Activated naive CD8-positive, alpha-beta T cell treated with anti-CD3 and anti-CD28 coated beads, Interleukin-2, amount 50 U/mL, for 24 hours (primary cell): Measurements from ENCODE around the gene BRICD5.
A peak's percentile ranks its signal among the peaks of the same experiment; 100 is the strongest.

Source experiments
- ATAC-seq: fragments of 150-1000 bp; cut with Tn5 transposase; one replicate; pipeline ENCODE4 v1.10.0; 2021
- DNase-seq: peaks from one replicate; pipeline ENCODE4 v3.0.0; 2021
- H3K27ac Mint-ChIP-seq: one replicate; pipeline ENCODE4 v1.8.0; 2021; ENCODE audit warnings: mild to moderate bottlenecking, mixed read lengths
- H3K27me3 Mint-ChIP-seq: one replicate; pipeline ENCODE4 v1.8.0; 2021; ENCODE audit warnings: mixed read lengths
- H3K36me3 Mint-ChIP-seq: one replicate; pipeline ENCODE4 v1.8.0; 2021; ENCODE audit warnings: low read depth, mixed read lengths
- H3K4me1 Mint-ChIP-seq: one replicate; pipeline ENCODE4 v1.8.0; 2021; ENCODE audit warnings: mixed read lengths
- H3K4me3 Mint-ChIP-seq: one replicate; pipeline ENCODE4 v1.8.0; 2021; ENCODE audit warnings: mild to moderate bottlenecking, moderate library complexity, mixed read lengths
- H3K9me3 Mint-ChIP-seq: one replicate; pipeline ENCODE4 v1.8.0; 2021; ENCODE audit warnings: mixed read lengths

The BRICD5 gene

DNA sequence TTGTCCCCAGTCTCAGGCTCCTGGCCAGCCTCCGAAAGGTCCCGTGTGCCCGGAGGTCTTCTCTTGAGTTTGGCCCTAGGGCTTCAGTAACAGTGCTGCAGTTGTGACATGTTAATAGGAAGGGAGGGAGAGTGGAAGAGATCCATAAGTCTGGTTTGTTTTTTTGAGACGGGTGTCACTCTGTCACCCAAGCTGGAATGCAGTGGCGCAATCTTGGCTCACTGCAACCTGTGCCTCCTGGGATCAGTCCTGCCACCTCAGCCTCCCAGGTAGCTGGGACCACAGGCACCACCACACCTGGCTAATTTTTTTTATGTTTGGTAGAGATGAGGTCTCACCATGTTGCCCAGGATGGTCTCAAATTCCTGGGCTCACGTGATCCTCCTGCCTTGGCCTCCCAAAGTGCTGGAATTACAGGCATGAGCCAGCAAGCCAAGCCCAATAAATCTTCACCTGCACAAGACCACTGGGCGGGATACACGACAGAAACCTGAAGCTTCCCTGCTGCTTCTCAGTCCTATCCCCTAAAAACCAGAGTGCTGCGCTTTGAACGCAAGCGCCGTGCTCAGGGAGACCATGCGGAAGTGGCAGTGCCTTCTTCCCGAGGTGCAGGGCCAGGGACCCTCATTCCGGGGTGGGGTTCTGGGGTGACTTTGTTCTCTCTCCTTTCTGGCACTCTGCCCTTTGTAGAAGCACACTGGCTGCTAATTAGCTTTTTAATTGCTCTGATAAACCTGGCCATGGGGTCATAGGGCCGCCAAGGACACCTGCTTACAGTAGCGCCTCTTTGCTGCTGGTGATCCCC, 44.2 kb downstream of the BRICD5 start:
- Mint-ChIP-seq H3K4me3 (no peak overlapping the region), H3K36me3 (peaks cover 9% of the 10 kb centered on the region), H3K27me3 (no peaks in the 10 kb centered on the region), H3K4me1 (peaks cover 3% of the 10 kb centered on the region), H3K27ac (no peak overlapping the region), H3K9me3 (no peaks in the 10 kb centered on the region)
- DNase-seq (no peak), ATAC-seq (no peak)

- no peak overlapping the region for H3K27ac Mint-ChIP-seq
- peaks cover 9% of the 10 kb centered on the region for H3K36me3 Mint-ChIP-seq
- ATAC-seq, result no peak
These were observed 44.8 kb downstream of the BRICD5 start for GRCh38 chr16:2165861-2166260.

DNA sequence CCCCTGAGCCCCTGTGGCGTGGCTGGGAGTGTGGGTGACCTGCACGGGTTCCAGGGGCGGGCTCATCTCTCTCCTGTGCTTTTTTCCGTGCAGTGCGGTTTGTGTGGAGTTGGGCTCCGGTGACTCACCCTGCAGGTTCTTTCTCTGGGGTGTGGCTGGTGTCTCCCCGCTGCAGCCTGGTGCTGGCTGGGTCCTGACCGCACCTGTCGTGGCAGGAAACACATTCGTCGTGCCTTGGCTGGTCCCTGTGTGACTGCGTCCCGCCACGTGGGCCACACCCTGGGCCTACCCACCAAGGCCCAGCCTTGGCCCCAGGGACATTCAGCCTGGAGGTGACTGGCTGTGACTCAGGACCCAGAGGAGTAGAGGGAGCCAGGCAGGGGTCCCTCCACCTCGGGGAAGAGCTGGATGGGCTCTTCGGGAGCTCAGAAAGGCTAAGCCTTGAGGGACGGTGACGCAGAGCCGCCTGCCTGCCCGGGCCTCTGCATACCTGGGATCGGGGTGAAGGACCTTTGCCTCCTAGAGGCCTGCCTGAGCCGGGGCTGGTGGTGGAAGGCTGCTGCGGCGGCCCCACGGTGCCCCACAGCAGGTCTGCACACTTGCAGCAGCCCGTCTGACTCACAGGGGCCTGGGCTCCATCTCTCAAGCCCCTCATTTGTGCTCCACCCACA, 47.3 kb downstream of the BRICD5 start:
- no peak for DNase-seq
- peaks cover 8% of the 10 kb centered on the region for H3K4me1 Mint-ChIP-seq
- no peaks in the 10 kb centered on the region for H3K9me3 Mint-ChIP-seq
- peak; percentile 23 for ATAC-seq
- H3K36me3 Mint-ChIP-seq, result peaks cover 8% of the 10 kb centered on the region
- H3K27me3 Mint-ChIP-seq, result no peaks in the 10 kb centered on the region
- H3K27ac Mint-ChIP-seq, result peak overlapping the region; percentile 59
- no peak overlapping the region for H3K4me3 Mint-ChIP-seq

More at GRCh38 chr16:2165861-2166260, 44.8 kb downstream of the BRICD5 start:
- no peaks in the 10 kb centered on the region for H3K27me3 Mint-ChIP-seq
- H3K9me3 Mint-ChIP-seq, result no peaks in the 10 kb centered on the region
- no peak for DNase-seq
- H3K4me3 Mint-ChIP-seq, result no peak overlapping the region
- peaks cover 3% of the 10 kb centered on the region for H3K4me1 Mint-ChIP-seq

- H3K27me3 Mint-ChIP-seq, result no peaks in the 10 kb centered on the region
- ATAC-seq (no peak), DNase-seq (no peak)
- no peak overlapping the region for H3K4me3 Mint-ChIP-seq
- H3K4me1 Mint-ChIP-seq, result peaks cover 12% of the 10 kb centered on the region
- H3K36me3 Mint-ChIP-seq, result peaks cover 6% of the 10 kb centered on the region
- no peak overlapping the region for H3K27ac Mint-ChIP-seq
- H3K9me3 Mint-ChIP-seq, result no peaks in the 10 kb centered on the region
These were observed 48.0 kb downstream of the BRICD5 start for GRCh38 chr16:2162676-2163118.

- H3K27me3 Mint-ChIP-seq, result no peaks in the 10 kb centered on the region
- no peak overlapping the region for H3K4me3 Mint-ChIP-seq
- H3K27ac Mint-ChIP-seq, result no peak overlapping the region
These were observed 48.8 kb downstream of the BRICD5 start for GRCh38 chr16:2161911-2162310.

DNA sequence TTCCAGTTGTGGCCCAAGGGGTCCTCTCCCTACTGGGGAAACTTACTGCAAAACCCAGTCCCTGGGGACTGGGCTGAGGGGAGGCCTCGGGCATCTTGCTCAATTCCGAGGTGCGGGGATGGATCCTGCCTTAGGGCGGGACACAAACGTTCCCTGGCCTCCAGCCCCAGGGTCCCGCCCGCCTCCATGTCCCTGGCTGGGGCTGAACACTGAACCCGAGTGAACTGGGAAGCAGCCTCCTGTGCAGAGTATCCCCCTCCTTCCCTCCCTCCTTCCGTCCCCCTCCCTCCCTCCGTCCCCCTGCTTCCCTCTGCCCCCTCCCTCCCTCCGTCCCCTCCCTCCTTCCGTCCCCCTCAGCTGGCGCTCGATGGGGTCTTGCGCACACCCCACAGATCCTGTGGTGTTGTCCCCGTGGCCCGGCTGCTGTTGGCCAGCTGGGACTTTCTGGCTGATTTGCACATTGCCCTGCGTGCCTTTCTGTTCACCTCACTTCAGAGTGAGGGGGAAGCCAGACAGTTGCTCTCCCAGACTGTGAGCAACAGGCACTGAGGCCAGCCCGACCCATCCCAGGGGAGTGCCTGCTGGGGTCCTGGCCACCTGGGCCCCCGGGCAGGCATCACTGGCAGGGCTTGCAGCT, 49.6 kb downstream of the BRICD5 start:
- H3K9me3 Mint-ChIP-seq, result no peaks in the 10 kb centered on the region
- no peak overlapping the region for H3K27ac Mint-ChIP-seq
- H3K27me3 Mint-ChIP-seq, result no peaks in the 10 kb centered on the region
- DNase-seq, result no peak
- H3K4me1 Mint-ChIP-seq, result peaks cover 25% of the 10 kb centered on the region
- no peak overlapping the region for H3K4me3 Mint-ChIP-seq
- no peak for ATAC-seq
- peaks cover 4% of the 10 kb centered on the region for H3K36me3 Mint-ChIP-seq

More at GRCh38 chr16:2161911-2162310, 48.8 kb downstream of the BRICD5 start:
- no peak for ATAC-seq
- Mint-ChIP-seq H3K9me3 (no peaks in the 10 kb centered on the region), H3K4me1 (peaks cover 19% of the 10 kb centered on the region), H3K36me3 (peaks cover 6% of the 10 kb centered on the region)
- no peak for DNase-seq
